ENCODE measurements around the gene GLG1. TPM values are rescaled to one million over a fixed set of nuclear protein-coding genes. Genes with fewer than 3 reads are reported as not detected.
A peak's percentile ranks its signal among the peaks of the same experiment; 100 is the strongest.

GLG1 gene
- total RNA-seq, 1 donor from 2014 or later: 153 TPM

- DNase-seq (ENCODE audit: low spot score): peak; percentile 15
- Mint-ChIP-seq H3K4me3 (ENCODE audit: unreplicated experiment) (no peak overlapping the region), H3K27me3 (ENCODE audit: unreplicated experiment) (no peaks in the 10 kb centered on the region), H3K4me1 (ENCODE audit: unreplicated experiment) (no peaks in the 10 kb centered on the region), H3K27ac (ENCODE audit: unreplicated experiment) (no peak overlapping the region), H3K36me3 (ENCODE audit: low read depth, unreplicated experiment) (peaks cover 9% of the 10 kb centered on the region), H3K9me3 (ENCODE audit: unreplicated experiment) (no peaks in the 10 kb centered on the region)
- TF ChIP-seq CTCF (IDR thresholded peaks at IDR 0.05; ENCODE audit: unreplicated experiment): peak; percentile 85
These were observed 44.2 kb upstream of the GLG1 start for GRCh38 chr16:74650966-74651567.

DNA sequence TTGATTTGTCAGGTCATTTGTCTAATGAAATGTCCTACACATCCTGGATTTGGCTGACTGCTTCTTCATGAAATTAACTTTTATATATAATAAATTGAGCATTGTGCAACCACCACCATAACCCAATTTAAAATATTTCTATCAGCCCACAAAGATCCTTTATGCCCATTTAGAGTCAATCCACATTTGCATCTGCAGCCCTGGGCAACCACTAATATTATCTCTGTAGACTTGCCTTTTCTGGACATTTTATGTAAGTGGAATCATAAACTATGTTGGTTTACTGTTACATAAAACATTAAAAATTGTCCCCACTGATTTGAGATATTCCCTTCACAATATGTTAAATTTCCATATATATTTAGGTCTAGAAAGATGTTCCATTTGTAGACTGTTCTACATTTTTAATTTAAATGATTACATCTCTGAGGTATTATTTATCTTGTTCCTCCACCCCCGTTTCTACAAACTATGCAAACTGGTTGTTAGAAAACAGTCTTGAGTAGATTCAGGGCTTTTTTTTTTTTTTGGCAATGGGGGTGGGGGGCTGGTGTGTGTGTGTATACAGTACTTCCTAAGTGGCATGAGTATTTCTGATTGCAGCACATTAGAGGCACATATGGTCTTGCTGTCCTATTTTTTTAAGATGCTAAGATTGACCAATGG, 43.1 kb upstream of the GLG1 start:
- Mint-ChIP-seq H3K36me3 (ENCODE audit: low read depth, unreplicated experiment) (peaks cover 9% of the 10 kb centered on the region), H3K27ac (ENCODE audit: unreplicated experiment) (no peak overlapping the region), H3K4me3 (ENCODE audit: unreplicated experiment) (no peak overlapping the region), H3K4me1 (ENCODE audit: unreplicated experiment) (no peaks in the 10 kb centered on the region), H3K9me3 (ENCODE audit: unreplicated experiment) (no peaks in the 10 kb centered on the region), H3K27me3 (ENCODE audit: unreplicated experiment) (no peaks in the 10 kb centered on the region)
- DNase-seq (ENCODE audit: low spot score): no peak
- TF ChIP-seq CTCF (IDR thresholded peaks at IDR 0.05; ENCODE audit: unreplicated experiment): no peak

GRCh38 chr16:74641969-74642368, 35.1 kb upstream of the GLG1 start:
- H3K4me3 Mint-ChIP-seq (ENCODE audit: unreplicated experiment): no peak overlapping the region
- DNase-seq (ENCODE audit: low spot score): no peak
- H3K27ac Mint-ChIP-seq (ENCODE audit: unreplicated experiment): no peak overlapping the region
- H3K9me3 Mint-ChIP-seq (ENCODE audit: unreplicated experiment): no peaks in the 10 kb centered on the region
- TF ChIP-seq CTCF (IDR thresholded peaks at IDR 0.05; ENCODE audit: unreplicated experiment): no peak
- no peaks in the 10 kb centered on the region for H3K4me1 Mint-ChIP-seq (ENCODE audit: unreplicated experiment)
- H3K36me3 Mint-ChIP-seq (ENCODE audit: low read depth, unreplicated experiment): peaks cover 10% of the 10 kb centered on the region
- H3K27me3 Mint-ChIP-seq (ENCODE audit: unreplicated experiment): no peaks in the 10 kb centered on the region

- Mint-ChIP-seq H3K4me3 (ENCODE audit: unreplicated experiment) (no peak overlapping the region), H3K36me3 (ENCODE audit: low read depth, unreplicated experiment) (peaks cover 3% of the 10 kb centered on the region), H3K27me3 (ENCODE audit: unreplicated experiment) (no peaks in the 10 kb centered on the region), H3K4me1 (ENCODE audit: unreplicated experiment) (no peaks in the 10 kb centered on the region), H3K9me3 (ENCODE audit: unreplicated experiment) (no peaks in the 10 kb centered on the region), H3K27ac (ENCODE audit: unreplicated experiment) (no peak overlapping the region)
- no peak for TF ChIP-seq CTCF (IDR thresholded peaks at IDR 0.05; ENCODE audit: unreplicated experiment)
- DNase-seq (ENCODE audit: low spot score): no peak
These were observed 31.0 kb upstream of the GLG1 start for GRCh38 chr16:74637742-74638453.

DNA sequence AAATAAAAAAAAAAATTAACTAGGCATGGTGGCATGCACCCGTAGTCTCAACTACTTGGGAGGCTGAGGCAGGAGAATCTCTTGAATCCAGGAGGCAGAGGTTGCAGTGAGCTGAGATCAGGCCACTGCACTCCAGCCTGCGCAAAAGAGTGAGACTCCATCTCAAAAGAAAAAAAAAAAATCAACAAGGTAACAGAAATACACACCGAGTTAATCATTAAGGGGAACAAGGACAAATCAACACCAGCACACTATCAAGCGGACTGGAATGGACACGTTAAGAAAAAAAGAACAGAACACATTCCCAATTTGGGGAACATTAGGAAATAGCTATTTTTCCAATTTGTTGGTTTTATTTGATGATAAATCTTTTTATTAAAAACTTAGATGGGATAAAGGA, 28.4 kb upstream of the GLG1 start:
- Mint-ChIP-seq H3K36me3 (ENCODE audit: low read depth, unreplicated experiment) (peaks cover 17% of the 10 kb centered on the region), H3K9me3 (ENCODE audit: unreplicated experiment) (no peaks in the 10 kb centered on the region), H3K4me1 (ENCODE audit: unreplicated experiment) (no peaks in the 10 kb centered on the region), H3K4me3 (ENCODE audit: unreplicated experiment) (no peak overlapping the region), H3K27me3 (ENCODE audit: unreplicated experiment) (no peaks in the 10 kb centered on the region), H3K27ac (ENCODE audit: unreplicated experiment) (no peak overlapping the region)
- TF ChIP-seq CTCF (IDR thresholded peaks at IDR 0.05; ENCODE audit: unreplicated experiment): no peak
- DNase-seq (ENCODE audit: low spot score): no peak
